ENCODE data around the gene DDAH2. TPM values are rescaled to one million over a fixed set of nuclear protein-coding genes. Genes with fewer than 3 reads are reported as not detected.

The DDAH2 gene
- total and polyA plus RNA-seq, 10 of the 15 experiments (the other 5 are each of a cell fraction or from before 2014, with no cell fraction given), result 0.35 to 9.9 (median 6.2) TPM

DNA sequence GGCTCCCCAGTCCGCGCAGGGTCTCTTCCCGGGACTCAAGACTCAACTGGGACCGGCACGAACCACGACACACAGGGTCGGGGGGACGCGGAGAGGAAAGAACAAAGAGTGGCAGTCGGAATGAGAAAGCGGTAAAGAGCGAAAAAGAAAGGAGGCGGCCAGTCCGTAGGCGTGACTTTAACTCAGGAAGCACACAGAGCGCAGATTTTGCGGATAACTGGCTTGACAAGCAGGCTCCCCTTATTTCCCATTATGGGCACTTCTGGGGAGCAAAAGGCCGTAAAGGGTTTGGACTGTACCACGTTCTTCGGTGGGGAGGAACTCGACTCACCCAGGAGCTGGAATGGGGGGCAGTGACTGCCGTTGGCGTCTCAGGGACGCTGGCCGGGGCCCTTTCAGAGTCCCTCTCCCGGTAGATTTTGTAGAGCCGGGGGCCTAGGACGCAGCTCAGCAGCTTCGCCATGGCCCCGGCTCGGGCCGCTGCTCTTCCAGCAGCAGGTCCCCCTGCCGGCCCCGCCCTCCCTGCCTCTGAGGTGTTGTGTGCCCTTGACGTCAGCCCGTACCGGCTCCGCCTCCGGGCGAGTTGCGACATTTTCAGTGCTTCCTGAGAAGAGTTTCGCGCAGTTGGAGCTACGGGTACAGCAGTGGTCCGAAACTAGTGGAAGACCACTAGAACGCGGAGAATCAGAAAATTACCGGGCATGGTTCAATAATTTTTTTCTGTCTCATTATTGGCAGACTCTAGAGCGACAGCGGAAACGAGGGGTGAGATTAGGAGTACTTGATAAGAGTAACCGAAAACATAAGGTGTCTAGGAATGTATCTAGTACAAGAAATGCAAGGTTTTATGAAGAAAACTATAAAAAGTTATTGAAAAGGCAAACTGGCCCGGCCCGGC, 26.0 kb downstream of the DDAH2 start, which contains the start of gene ABHD16A (continued):
- TF ChIP-seq, protein P1, sequence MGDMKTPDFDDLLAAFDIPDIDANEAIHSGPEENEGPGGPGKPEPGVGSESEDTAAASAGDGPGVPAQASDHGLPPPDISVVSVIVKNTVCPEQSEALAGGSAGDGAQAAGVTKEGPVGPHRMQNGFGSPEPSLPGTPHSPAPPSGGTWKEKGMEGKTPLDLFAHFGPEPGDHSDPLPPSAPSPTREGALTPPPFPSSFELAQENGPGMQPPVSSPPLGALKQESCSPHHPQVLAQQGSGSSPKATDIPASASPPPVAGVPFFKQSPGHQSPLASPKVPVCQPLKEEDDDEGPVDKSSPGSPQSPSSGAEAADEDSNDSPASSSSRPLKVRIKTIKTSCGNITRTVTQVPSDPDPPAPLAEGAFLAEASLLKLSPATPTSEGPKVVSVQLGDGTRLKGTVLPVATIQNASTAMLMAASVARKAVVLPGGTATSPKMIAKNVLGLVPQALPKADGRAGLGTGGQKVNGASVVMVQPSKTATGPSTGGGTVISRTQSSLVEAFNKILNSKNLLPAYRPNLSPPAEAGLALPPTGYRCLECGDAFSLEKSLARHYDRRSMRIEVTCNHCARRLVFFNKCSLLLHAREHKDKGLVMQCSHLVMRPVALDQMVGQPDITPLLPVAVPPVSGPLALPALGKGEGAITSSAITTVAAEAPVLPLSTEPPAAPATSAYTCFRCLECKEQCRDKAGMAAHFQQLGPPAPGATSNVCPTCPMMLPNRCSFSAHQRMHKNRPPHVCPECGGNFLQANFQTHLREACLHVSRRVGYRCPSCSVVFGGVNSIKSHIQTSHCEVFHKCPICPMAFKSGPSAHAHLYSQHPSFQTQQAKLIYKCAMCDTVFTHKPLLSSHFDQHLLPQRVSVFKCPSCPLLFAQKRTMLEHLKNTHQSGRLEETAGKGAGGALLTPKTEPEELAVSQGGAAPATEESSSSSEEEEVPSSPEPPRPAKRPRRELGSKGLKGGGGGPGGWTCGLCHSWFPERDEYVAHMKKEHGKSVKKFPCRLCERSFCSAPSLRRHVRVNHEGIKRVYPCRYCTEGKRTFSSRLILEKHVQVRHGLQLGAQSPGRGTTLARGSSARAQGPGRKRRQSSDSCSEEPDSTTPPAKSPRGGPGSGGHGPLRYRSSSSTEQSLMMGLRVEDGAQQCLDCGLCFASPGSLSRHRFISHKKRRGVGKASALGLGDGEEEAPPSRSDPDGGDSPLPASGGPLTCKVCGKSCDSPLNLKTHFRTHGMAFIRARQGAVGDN (IDR thresholded peaks at IDR 0.05), result 0 out of 2 replicates have a peak, but pooled peaks have one; percentile 8
- TF ChIP-seq RAD51 (IDR thresholded peaks at IDR 0.05) (no peak), CHD4 (IDR thresholded peaks at IDR 0.05) (no peak), TCF7 (IDR thresholded peaks at IDR 0.05; ENCODE audit: borderline replicate concordance) (no peak), CHD2 (IDR thresholded peaks at IDR 0.05; ENCODE audit: borderline replicate concordance, low read depth, low read length) (0 out of 2 replicates have a peak, but pooled peaks have one; percentile 48), MTA3 (IDR thresholded peaks at IDR 0.05; ENCODE audit: borderline replicate concordance, low read length) (no peak), HDAC6 (IDR thresholded peaks at IDR 0.05; ENCODE audit: unreplicated experiment) (no peak), BHLHE40 (IDR thresholded peaks at IDR 0.05; ENCODE audit: borderline replicate concordance in 1 of 2, low read depth in 2 of 2, low read length in 1 of 2) (peak; percentile 88 to 93), RBBP5 (conservative IDR thresholded peaks at IDR 0.05) (no peak), SPI1 (IDR thresholded peaks at IDR 0.05; ENCODE audit: borderline replicate concordance, insufficient read depth, low read depth, low read length) (no peak), NFYA (IDR thresholded peaks at IDR 0.05; ENCODE audit: borderline replicate concordance, low read depth, low read length) (no peak), TAF1 (IDR thresholded peaks at IDR 0.05; ENCODE audit: borderline replicate concordance, low read depth, low read length) (peak; percentile 52), ASH2L (IDR thresholded peaks at IDR 0.05; ENCODE audit: borderline replicate concordance, low read depth) (no peak), CBFB (IDR thresholded peaks at IDR 0.05; ENCODE audit: low read depth) (peak; percentile 75), ZNF622 (IDR thresholded peaks at IDR 0.05) (no peak)
- TF ChIP-seq, protein P2, sequence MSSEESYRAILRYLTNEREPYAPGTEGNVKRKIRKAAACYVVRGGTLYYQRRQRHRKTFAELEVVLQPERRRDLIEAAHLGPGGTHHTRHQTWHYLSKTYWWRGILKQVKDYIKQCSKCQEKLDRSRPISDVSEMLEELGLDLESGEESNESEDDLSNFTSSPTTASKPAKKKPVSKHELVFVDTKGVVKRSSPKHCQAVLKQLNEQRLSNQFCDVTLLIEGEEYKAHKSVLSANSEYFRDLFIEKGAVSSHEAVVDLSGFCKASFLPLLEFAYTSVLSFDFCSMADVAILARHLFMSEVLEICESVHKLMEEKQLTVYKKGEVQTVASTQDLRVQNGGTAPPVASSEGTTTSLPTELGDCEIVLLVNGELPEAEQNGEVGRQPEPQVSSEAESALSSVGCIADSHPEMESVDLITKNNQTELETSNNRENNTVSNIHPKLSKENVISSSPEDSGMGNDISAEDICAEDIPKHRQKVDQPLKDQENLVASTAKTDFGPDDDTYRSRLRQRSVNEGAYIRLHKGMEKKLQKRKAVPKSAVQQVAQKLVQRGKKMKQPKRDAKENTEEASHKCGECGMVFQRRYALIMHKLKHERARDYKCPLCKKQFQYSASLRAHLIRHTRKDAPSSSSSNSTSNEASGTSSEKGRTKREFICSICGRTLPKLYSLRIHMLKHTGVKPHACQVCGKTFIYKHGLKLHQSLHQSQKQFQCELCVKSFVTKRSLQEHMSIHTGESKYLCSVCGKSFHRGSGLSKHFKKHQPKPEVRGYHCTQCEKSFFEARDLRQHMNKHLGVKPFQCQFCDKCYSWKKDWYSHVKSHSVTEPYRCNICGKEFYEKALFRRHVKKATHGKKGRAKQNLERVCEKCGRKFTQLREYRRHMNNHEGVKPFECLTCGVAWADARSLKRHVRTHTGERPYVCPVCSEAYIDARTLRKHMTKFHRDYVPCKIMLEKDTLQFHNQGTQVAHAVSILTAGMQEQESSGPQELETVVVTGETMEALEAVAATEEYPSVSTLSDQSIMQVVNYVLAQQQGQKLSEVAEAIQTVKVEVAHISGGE (CRISPR knock-in tag; IDR thresholded peaks at IDR 0.05), result no peak
- TF ChIP-seq, protein P3, sequence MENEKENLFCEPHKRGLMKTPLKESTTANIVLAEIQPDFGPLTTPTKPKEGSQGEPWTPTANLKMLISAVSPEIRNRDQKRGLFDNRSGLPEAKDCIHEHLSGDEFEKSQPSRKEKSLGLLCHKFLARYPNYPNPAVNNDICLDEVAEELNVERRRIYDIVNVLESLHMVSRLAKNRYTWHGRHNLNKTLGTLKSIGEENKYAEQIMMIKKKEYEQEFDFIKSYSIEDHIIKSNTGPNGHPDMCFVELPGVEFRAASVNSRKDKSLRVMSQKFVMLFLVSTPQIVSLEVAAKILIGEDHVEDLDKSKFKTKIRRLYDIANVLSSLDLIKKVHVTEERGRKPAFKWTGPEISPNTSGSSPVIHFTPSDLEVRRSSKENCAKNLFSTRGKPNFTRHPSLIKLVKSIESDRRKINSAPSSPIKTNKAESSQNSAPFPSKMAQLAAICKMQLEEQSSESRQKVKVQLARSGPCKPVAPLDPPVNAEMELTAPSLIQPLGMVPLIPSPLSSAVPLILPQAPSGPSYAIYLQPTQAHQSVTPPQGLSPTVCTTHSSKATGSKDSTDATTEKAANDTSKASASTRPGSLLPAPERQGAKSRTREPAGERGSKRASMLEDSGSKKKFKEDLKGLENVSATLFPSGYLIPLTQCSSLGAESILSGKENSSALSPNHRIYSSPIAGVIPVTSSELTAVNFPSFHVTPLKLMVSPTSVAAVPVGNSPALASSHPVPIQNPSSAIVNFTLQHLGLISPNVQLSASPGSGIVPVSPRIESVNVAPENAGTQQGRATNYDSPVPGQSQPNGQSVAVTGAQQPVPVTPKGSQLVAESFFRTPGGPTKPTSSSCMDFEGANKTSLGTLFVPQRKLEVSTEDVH (IDR thresholded peaks at IDR 0.05; ENCODE audit: low read depth, partially characterized antibody), result no peak
- TF ChIP-seq, protein P4, sequence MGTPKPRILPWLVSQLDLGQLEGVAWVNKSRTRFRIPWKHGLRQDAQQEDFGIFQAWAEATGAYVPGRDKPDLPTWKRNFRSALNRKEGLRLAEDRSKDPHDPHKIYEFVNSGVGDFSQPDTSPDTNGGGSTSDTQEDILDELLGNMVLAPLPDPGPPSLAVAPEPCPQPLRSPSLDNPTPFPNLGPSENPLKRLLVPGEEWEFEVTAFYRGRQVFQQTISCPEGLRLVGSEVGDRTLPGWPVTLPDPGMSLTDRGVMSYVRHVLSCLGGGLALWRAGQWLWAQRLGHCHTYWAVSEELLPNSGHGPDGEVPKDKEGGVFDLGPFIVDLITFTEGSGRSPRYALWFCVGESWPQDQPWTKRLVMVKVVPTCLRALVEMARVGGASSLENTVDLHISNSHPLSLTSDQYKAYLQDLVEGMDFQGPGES (IDR thresholded peaks at IDR 0.05), result no peak
